SK-N-DZ (cell line): ENCODE results near the gene ERF.

Source experiments
- DNase-seq: peaks from one replicate; pipeline ENCODE4 v3.0.0-alpha.2; 2015; ENCODE audit warnings: low spot score

ERF gene

GRCh38 chr19:42242069-42242511 is 12.8 kb downstream of the ERF start:
- DNase-seq: no peak

GRCh38 chr19:42241279-42241678 is 13.6 kb downstream of the ERF start:
- DNase-seq: no peak

DNA sequence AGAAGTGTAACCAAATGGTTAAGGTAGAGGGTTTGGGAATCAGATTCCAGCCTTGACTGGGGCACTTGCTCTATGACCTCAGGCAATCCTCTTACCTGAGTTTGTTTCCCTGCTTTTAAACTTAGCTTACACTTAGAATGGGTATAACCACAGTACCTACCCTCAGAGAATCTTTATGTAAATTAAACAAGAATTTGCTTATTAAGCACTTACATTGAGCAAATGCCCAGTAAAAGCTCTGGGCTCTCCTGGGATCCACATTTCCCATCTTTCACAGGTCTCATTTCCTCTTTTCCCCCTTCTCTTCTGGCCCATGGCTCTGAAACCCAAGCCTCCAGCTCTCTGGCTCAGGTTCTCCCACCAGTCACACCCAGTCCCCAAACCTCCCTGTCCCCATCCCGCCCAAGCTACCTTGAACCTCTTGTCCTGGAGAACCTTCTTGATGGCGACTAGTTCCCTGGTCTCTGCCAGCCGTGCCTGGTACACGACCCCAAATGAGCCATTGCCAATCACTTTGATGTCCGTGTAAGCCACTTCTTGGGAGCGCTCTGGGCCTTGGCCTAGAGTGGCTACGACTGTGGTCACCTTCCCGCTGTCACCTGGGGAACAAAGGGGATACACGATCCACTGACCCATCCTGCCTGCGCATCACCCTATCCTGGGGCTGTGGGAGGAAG is 15.2 kb downstream of the ERF start:
- no peak for DNase-seq

GRCh38 chr19:42235181-42235580 is 19.7 kb downstream of the ERF start:
- DNase-seq: no peak

GRCh38 chr19:42234364-42234763 is 20.6 kb downstream of the ERF start:
- no peak for DNase-seq

GRCh38 chr19:42233678-42234292 is 21.1 kb downstream of the ERF start:
- no peak for DNase-seq

DNA sequence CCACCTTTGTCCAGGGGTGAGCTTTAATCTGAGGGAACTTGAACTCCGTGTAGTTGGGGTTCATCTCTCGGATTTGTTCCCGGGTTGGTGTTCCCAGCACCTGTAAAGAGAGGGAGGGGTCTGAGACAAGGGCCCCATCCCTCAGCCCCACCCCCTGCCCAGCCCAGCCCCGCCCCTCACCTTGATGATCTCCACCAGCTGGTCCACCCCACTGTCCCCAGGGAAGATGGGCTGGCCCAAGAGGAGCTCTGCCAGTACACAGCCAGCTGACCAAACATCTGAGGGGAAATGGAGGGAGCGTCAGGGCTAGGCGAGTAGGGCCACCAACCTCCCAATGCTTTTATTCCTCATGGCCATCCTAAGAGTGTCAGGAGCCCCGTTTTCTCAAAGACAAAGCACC is 21.8 kb downstream of the ERF start:
- no peak for DNase-seq

DNA sequence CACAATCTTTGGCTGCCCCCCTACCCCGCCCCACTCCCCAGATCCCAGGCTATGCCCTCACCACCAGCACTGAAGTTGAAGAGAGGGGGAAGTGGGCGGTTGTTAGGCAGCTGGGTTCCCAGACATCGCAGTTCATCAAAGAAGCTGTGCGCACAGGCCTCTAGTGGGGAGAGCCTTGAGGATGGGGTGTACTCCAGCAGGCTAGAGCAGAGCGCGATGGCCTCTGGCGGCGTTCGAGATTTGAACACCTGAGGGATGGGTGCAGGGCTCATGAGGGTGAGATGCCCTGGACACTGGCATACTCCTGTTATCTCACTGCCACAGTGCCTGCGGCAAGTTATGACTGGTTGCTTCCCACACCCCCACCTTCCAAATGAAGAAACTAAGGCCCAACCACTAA is 22.5 kb downstream of the ERF start:
- no peak for DNase-seq

DNA sequence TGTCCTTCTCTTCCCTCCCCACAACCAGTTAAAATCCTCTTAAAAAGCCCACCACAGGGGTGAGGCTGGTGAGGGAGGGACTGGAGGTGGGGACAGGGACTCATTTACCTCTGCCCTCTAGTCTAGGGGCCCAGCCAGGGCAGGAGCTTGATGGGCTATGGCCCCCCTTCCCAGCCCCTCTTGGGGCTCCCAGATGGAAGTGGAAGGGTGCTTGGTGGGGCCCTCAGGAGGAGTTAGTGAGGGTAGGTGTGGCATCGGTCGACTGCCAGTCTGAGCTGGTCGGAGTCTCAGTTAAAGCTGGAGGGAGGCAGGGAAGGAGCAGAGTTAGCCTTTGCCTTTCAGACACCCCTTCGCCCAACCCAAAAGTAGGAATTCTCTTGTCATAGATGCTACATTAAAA is 24.4 kb downstream of the ERF start:
- DNase-seq: no peak

DNA sequence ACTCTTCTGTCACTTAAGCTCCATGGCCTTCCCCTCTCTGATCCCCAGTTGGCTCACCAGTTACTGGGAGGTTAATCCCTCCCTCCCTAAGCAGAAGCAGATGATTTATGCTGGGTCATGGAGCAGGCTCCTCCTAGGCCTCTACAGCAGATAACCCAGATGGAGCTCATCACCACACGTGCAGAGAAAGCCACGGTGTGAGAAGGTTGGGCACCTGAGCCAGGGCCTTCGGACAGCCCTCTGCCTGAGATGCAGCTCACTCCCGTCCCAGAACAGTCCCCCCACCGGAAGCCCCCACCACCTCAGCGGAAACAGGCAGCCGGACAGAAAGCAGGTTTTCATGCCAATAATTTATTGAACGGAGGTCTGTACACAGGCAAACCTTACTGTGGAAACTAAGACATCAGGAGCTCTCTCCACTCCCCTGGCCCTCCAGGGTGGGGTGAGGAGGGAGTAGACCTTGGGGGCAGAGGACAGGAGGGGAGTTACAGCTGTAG is 25.0 kb downstream of the ERF start:
- no peak for DNase-seq

DNA sequence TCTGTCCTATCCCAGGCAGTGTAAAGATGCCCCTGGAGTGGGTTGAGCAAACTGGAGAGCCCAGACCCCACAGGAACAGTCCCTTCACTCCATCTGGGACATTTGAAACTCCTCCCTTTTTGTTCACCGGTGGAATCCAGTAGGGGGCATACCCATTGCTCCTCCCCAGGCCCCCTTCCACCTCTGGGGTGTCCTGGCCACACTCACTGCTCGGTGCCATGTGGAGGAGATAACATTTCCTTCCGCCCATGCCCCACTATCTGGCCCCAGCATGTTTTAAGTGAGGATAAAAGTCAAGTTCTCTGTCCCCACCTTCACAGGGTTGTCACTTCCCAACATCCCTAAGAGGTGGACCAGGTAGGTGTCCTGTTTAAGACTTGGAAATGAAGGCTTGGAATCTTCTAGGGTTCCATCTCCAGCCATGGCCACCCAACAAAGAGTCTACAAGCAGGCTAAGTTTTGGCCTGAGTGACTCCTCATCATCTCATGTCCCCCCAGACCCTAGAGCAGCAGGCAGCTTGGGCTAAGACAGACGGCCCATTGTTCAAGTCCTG is 25.6 kb downstream of the ERF start:
- no peak for DNase-seq

- no peak for DNase-seq
Measured at GRCh38 chr19:42228641-42229040, 26.3 kb downstream of the ERF start.

- DNase-seq: no peak
Measured at GRCh38 chr19:42226886-42227285, 28.0 kb downstream of the ERF start.

DNA sequence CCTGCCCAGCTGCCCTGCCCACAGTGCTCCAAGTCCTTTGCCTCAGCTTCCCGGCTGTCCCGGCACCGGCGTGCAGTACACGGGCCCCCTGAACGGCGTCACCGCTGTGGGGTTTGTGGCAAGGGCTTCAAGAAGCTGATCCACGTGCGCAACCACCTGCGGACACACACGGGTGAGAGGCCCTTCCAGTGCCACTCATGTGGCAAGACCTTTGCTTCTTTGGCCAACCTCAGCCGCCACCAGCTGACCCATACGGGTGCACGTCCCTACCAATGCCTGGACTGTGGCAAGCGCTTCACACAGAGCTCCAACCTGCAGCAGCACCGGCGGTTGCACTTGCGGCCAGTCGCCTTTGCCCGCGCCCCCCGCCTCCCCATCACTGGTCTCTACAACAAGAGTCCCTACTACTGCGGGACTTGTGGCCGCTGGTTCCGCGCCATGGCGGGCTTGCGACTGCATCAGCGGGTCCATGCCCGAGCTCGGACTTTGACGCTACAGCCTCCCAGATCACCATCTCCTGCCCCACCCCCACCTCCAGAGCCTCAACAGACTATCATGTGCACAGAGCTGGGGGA is 29.1 kb downstream of the ERF start:
- no peak for DNase-seq

DNA sequence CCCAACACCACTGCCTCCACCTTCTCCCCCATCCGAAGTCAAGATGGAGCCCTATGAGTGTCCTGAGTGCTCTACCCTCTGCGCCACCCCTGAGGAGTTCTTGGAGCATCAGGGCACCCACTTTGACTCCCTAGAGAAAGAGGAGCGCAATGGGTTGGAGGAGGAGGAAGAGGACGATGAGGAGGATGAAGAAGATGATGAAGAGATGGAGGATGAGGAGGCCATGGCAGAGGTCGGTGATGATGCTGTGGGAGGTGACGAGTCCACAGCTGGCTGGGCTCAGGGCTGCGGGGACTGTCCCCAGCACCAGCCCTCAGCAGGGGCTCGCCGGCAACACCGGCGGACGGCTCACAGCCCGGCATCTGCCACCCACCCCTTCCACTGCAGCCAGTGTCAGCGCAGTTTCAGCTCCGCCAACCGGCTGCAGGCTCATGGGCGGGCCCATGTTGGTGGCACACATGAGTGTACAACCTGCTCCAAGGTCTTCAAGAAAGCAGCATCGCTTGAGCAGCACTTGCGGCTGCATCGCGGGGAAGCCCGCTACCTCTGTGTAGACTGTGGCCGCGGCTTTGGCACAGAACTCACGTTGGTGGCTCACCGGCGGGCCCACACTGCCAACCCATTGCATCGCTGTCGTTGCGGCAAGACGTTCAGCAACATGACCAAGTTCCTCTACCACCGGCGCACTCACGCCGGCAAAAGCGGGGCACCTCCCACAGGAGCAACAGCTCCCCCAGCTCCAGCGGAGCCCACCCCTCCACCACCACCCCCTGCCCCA is 29.8 kb downstream of the ERF start:
- DNase-seq: no peak

DNA sequence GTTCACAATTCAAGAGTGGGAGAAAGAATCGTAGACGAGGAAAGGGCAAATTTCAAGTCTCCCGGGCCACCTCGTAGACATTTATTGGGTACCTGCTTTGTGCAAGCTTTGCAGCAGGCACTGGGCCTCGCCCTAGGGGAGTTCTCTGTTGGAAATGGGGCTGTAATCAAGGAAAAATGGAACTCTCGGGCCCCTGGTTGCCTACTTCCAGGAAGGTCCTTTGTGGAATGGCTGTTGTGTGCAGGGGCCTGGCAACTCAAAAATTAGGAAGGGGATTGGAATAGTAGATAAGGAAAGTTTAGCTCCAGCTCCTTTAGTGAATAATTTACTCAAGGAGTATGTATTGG is 34.2 kb downstream of the ERF start:
- DNase-seq: no peak

DNA sequence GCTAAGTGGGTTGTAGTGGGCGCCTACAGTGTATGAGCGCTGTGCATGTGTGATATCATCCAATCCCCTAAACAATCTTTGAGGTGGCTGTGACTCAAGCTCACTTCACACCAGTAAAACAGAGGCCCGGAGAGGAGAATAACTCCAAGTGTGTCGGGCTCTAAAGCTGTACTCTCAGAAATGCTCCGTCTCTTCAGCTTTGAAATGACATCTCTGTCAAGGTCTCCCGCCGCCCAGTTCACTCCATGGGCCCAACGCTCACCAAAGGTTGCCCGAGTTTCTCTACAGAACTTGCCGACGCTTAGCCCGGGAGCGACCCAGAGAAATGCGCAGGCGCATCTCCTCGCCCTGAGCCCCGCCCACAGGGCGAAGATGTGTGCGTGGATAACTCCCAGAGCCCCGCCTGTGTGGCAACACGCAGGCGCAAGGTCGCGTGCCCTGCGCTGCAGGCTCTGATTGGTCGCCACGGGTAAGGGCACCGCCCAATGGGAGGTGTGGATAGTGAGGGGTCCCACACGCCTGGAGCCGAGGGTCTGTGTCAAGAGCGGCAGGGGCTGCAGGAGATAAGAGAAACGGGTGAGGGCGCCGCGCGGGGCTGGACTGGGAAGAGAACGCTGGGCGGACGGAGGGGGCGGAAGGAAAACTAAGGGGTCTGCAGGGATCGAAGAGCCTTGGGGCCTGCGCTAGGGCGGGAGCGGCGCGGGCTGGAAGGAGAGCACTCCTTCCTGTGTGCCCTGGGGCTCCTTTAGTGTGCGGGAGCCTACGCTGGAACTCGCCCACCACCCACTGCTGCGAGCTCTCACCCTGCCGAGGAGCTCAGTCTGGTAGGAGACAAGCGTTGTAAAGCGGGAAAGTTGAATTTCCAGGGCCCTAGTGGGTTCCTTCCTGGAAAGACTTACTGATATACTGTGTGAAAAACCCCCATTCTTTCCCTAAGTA is 34.8 kb downstream of the ERF start, which contains the start of gene ZNF526:
Gene ZNF526, plus strand, starts transcription at position 501 of the 939 bp plus-strand sequence. CDS start 4,092 bp downstream, outside the sequence.
- DNase-seq: peak; percentile 98

GRCh38 chr19:42217520-42218437 is 37.1 kb downstream of the ERF start, which contains the start of gene DEDD2:
TSS of gene DEDD2 (minus strand) at chr19:42217677. CDS start at chr19:42217007, 670 bp downstream.
- peak; percentile 92 for DNase-seq
